H1 (cell line): Measurements from ENCODE around the gene TIAL1. TPM values are rescaled to one million over a fixed set of nuclear protein-coding genes. Genes with fewer than 3 reads are reported as not detected.

ENCODE experiments used
- CTCF ChIA-PET: fragments of 300-600 bp; sonication (Branson Sonifier 250); formaldehyde crosslinking; loops from one replicate; lab custom pipeline; 2021; ENCODE audit not compliant: partially characterized antibody; lab: Charles Lee
- POLR2A ChIA-PET: fragments of 300-600 bp; sonication (Branson Sonifier 250); formaldehyde crosslinking; loops from one replicate; lab custom pipeline; 2021; ENCODE audit warnings: inconsistent platforms; ENCODE audit not compliant: partially characterized antibody; lab: Charles Lee
- DNase-seq, 2 experiments: peaks; one replicate each; pipeline versions ENCODE4 v3.0.0 to v3.0.0-alpha.2; 2010 to 2022; ENCODE audit warnings: low spot score in 2 of 2, low read depth in 1 of 2, mixed read lengths in 1 of 2
- FAIRE-seq: peaks from 2 replicates; lab custom pipeline; 2011; peaks lifted over from hg19 to GRCh38; lab: Jason Lieb, UNC
- H2AFZ ChIP-seq: 2 replicates; pipeline ENCODE4 v1.8.1; 2012; ENCODE audit warnings: low read length, inconsistent platforms
- H2AK5ac ChIP-seq: 2 replicates; pipeline ENCODE4 v1.6.1; 2013; ENCODE audit warnings: low read depth, low read length
- H2BK120ac ChIP-seq: replicated peaks from 2 replicates; pipeline ENCODE3; 2013; ENCODE audit warnings: low read depth, low read length, inconsistent platforms
- H2BK12ac ChIP-seq: 2 replicates; pipeline ENCODE4 v1.6.1; 2013; ENCODE audit warnings: low read depth, low read length
- H2BK15ac ChIP-seq: 2 replicates; pipeline ENCODE4 v1.6.1; 2013; ENCODE audit warnings: low read length
- H2BK20ac ChIP-seq: 2 replicates; pipeline ENCODE4 v1.6.1; 2013; ENCODE audit warnings: low read length
- H2BK5ac ChIP-seq: 2 replicates; pipeline ENCODE4 v1.6.1; 2013; ENCODE audit warnings: low read depth, low read length
- H3K14ac ChIP-seq: 2 replicates; pipeline ENCODE4 v1.6.1; 2013; ENCODE audit warnings: inconsistent platforms; ENCODE audit not compliant: insufficient read length
- H3K18ac ChIP-seq: 2 replicates; pipeline ENCODE4 v1.6.1; 2013; ENCODE audit warnings: low read length; ENCODE audit errors: extremely low read depth
- H3K23ac ChIP-seq: 2 replicates; pipeline ENCODE4 v1.6.1; 2013; ENCODE audit warnings: inconsistent platforms; ENCODE audit not compliant: insufficient read length
- H3K23me2 ChIP-seq: 2 replicates; pipeline ENCODE4 v1.6.1; 2013; ENCODE audit warnings: low read depth, low read length
- H3K27ac ChIP-seq: 2 replicates; pipeline ENCODE4 v1.6.1; 2011; ENCODE audit warnings: low read depth, low read length, inconsistent platforms
- H3K27me3 ChIP-seq, 4 experiments: replicated peaks in 1 of 4; 1 replicate in 1 of 4; 2 replicates in 3 of 4; pipeline versions ENCODE4 v1.6.1 to v1.8.1; 2011 to 2013; ENCODE audit warnings: low read length in 3 of 4, mild to moderate bottlenecking in 3 of 4, inconsistent platforms in 2 of 4, mixed read lengths in 2 of 4, moderate library complexity in 1 of 4; ENCODE audit not compliant: control insufficient read depth in 3 of 4, insufficient read depth in 3 of 4; ENCODE audit errors: extremely low read depth in 1 of 4
- H3K36me3 ChIP-seq, 4 experiments: 2 replicates each; pipeline versions ENCODE4 v1.6.1 to v1.8.1; 2011 to 2013; ENCODE audit warnings: mild to moderate bottlenecking in 4 of 4, low read length in 3 of 4, moderate library complexity in 2 of 4, control low read depth in 1 of 4, inconsistent platforms in 1 of 4; ENCODE audit not compliant: insufficient read depth in 4 of 4, control insufficient read depth in 2 of 4
- H3K4ac ChIP-seq: replicated peaks from 2 replicates; pipeline ENCODE3; 2013; ENCODE audit warnings: low read length, low read depth, mixed read lengths, inconsistent platforms; ENCODE audit not compliant: insufficient read length
- H3K4me1 ChIP-seq, 4 experiments: replicated peaks in 1 of 4; 1 replicate in 1 of 4; 2 replicates in 3 of 4; pipeline versions ENCODE4 v1.6.1 to v1.8.1; 2011 to 2013; ENCODE audit warnings: low read length in 3 of 4, inconsistent platforms in 2 of 4, mixed read lengths in 1 of 4; ENCODE audit not compliant: insufficient read depth in 4 of 4, control insufficient read depth in 3 of 4
- H3K4me2 ChIP-seq, 2 experiments: 2 replicates each; pipeline versions ENCODE4 v1.6.1 to v1.8.1; 2011 to 2013; ENCODE audit warnings: low read depth in 2 of 2, low read length in 2 of 2, control low read depth in 1 of 2, inconsistent platforms in 1 of 2, mild to moderate bottlenecking in 1 of 2; ENCODE audit not compliant: insufficient read depth in 1 of 2
- H3K4me3 ChIP-seq, 4 experiments: fragments of 200-600, 300-600 bp in 1 of 4; sonication (generic), shearing (Covaris generic), sonication (Bioruptor Twin) in 1 of 4; 2 replicates each; pipeline versions ENCODE4 v1.5.1 to v1.8.1; 2011 to 2016; ENCODE audit warnings: low read length in 4 of 4, low read depth in 3 of 4, control low read depth in 2 of 4, inconsistent platforms in 2 of 4, mild to moderate bottlenecking in 2 of 4, mixed read lengths in 1 of 4, moderate library complexity in 1 of 4; ENCODE audit not compliant: insufficient read depth in 2 of 4; ENCODE audit errors: extremely low read depth in 1 of 4
- H3K56ac ChIP-seq: replicated peaks from 2 replicates; pipeline ENCODE3; 2013; ENCODE audit warnings: low read depth, mild to moderate bottlenecking, mixed read lengths, low read length, inconsistent platforms; ENCODE audit not compliant: insufficient read length
- H3K79me1 ChIP-seq: 2 replicates; pipeline ENCODE4 v1.6.1; 2013; ENCODE audit warnings: low read depth, low read length, control low read depth
- H3K79me2 ChIP-seq, 2 experiments: 2 replicates each; pipeline versions ENCODE4 v1.6.1 to v1.8.1; 2012 to 2013; ENCODE audit warnings: low read length in 2 of 2, mild to moderate bottlenecking in 2 of 2, inconsistent platforms in 1 of 2; ENCODE audit not compliant: insufficient read depth in 2 of 2, control insufficient read depth in 1 of 2
- H3K9ac ChIP-seq, 4 experiments: replicated peaks in 1 of 4; 1 replicate in 1 of 4; 2 replicates in 3 of 4; pipeline versions ENCODE4 v1.6.1 to v1.8.1; 2011 to 2013; ENCODE audit warnings: low read depth in 3 of 4, low read length in 3 of 4, control low read depth in 2 of 4, mild to moderate bottlenecking in 2 of 4, moderate library complexity in 2 of 4, inconsistent platforms in 1 of 4; ENCODE audit errors: extremely low read depth in 1 of 4
- H3K9me3 ChIP-seq, 2 experiments: 2 replicates each; pipeline versions ENCODE4 v1.6.1 to v1.8.1; 2012 to 2013; ENCODE audit warnings: mild to moderate bottlenecking in 2 of 2, moderate library complexity in 2 of 2, control low read depth in 1 of 2, inconsistent platforms in 1 of 2, low read depth in 1 of 2, low read length in 1 of 2, mixed read lengths in 1 of 2; ENCODE audit not compliant: insufficient read depth in 2 of 2
- H4K20me1 ChIP-seq, 2 experiments: replicated peaks in 1 of 2; 2 replicates each; pipeline versions ENCODE3 to v1.8.1; 2011 to 2013; ENCODE audit warnings: inconsistent platforms in 2 of 2, low read length in 2 of 2, mild to moderate bottlenecking in 1 of 2; ENCODE audit not compliant: insufficient read depth in 2 of 2, control insufficient read depth in 1 of 2
- H4K5ac ChIP-seq: 2 replicates; pipeline ENCODE4 v1.6.1; 2013; ENCODE audit warnings: low read length, low read depth, mixed read lengths, inconsistent platforms; ENCODE audit not compliant: insufficient read length
- H4K8ac ChIP-seq: 2 replicates; pipeline ENCODE4 v1.8.0; 2013; ENCODE audit warnings: mild to moderate bottlenecking, moderate library complexity, low read length, inconsistent platforms; ENCODE audit not compliant: insufficient read depth; ENCODE audit errors: extremely low read depth
- H4K91ac ChIP-seq: replicated peaks from 2 replicates; pipeline ENCODE3; 2013; ENCODE audit warnings: low read length, mixed read lengths, inconsistent platforms; ENCODE audit not compliant: insufficient read length
- BACH1 ChIP-seq: IDR thresholded peaks from 2 replicates; pipeline ENCODE4 v1.6.1; 2012; ENCODE audit warnings: low read length, improper control_type of control experiment
- CEBPB ChIP-seq: IDR thresholded peaks from 2 replicates; pipeline ENCODE4 v1.6.1; 2012; ENCODE audit warnings: low read depth, low read length
- GABPA ChIP-seq: IDR thresholded peaks from 2 replicates; pipeline ENCODE4 v1.6.1; 2011; ENCODE audit warnings: mild to moderate bottlenecking, low read length, moderate library complexity, borderline replicate concordance; ENCODE audit not compliant: insufficient read depth
- HDAC2 ChIP-seq, 2 experiments: fragments of 300-600 bp in 1 of 2; sonication (generic) in 1 of 2; IDR thresholded peaks; 2 replicates each; pipeline ENCODE4 v1.6.1; 2011 to 2012; ENCODE audit warnings: low read depth in 2 of 2, low read length in 2 of 2, mild to moderate bottlenecking in 2 of 2, moderate library complexity in 2 of 2, borderline replicate concordance in 1 of 2, inconsistent platforms in 1 of 2
- KDM5A ChIP-seq: fragments of 200-600 bp; IDR thresholded peaks from 2 replicates; pipeline ENCODE4 v1.7.1; 2012; ENCODE audit warnings: mild to moderate bottlenecking, low read length, inconsistent platforms, mixed read lengths
- NANOG ChIP-seq: IDR thresholded peaks from 2 replicates; pipeline ENCODE4 v1.6.1; 2011; ENCODE audit warnings: low read length, low read depth, mild to moderate bottlenecking, inconsistent platforms; ENCODE audit not compliant: insufficient read depth, poor library complexity, severe bottlenecking
- PHF8 ChIP-seq: fragments of 200-600 bp; sonication (generic); conservative IDR thresholded peaks from 2 replicates; pipeline ENCODE4 v1.7.1; 2012; ENCODE audit warnings: low read depth, mild to moderate bottlenecking, inconsistent platforms, low read length, moderate library complexity
- POLR2AphosphoS5 ChIP-seq: IDR thresholded peaks from 2 replicates; pipeline ENCODE4 v1.6.1; 2011; ENCODE audit warnings: low read depth, low read length
- SP4 ChIP-seq: IDR thresholded peaks from 2 replicates; pipeline ENCODE4 v1.6.1; 2012; ENCODE audit warnings: low read length, inconsistent platforms
- TAF1 ChIP-seq: IDR thresholded peaks from 2 replicates; pipeline ENCODE4 v1.6.1; 2011; ENCODE audit warnings: mild to moderate bottlenecking, low read depth, low read length
- WGBS, 2 experiments: shearing (Covaris generic) in 1 of 2; methylation state at CpG; one replicate each; pipeline versions ENCODE4 v1.1.6 to v1.1.7; 2013 to 2015; ENCODE audit warnings: low lambda C conversion rate in 2 of 2, mixed read lengths in 2 of 2, inconsistent platforms in 1 of 2, low coverage in 1 of 2, missing lambda C conversion rate in 1 of 2; ENCODE audit not compliant: insufficient replicate concordance in 2 of 2, insufficient coverage in 1 of 2, insufficient read length in 1 of 2; ENCODE audit errors: extremely low coverage in 1 of 2, missing lambda C conversion rate in 1 of 2; 5-methylcytosine and 5-hydroxymethylcytosine counted together
- polyA plus RNA-seq, 7 experiments: library from polyadenylated mRNA; depleted of rRNA in 3 of 7; stranded (reverse) in 5 of 7; unstranded in 2 of 7; fragments of >200 nt in 5 of 7; fragments of 200-250 nt in 2 of 7; gene quantifications; 1 replicate in 5 of 7; 2 replicates in 1 of 7; 4 replicates in 1 of 7; pipeline versions ENCODE4 v1.2.1 to v1.2.3, GENCODE V29; 2011 to 2013; ENCODE audit warnings: missing spikeins in 2 of 7, mixed read lengths in 2 of 7
- total RNA-seq: library from RNA; stranded (reverse); fragmentation: NEBNext Ultra II Directional; extraction: Animal tissue kit (Norgen Biotek cat#: 25700); gene quantifications from 2 replicates; pipeline ENCODE4 v1.2.1, GENCODE V29; 2021
- TF ChIP-seq, protein P1 (sequence below): IDR thresholded peaks from 2 replicates; pipeline ENCODE4 v1.6.1; 2011; ENCODE audit warnings: low read depth, mild to moderate bottlenecking, low read length; ENCODE audit not compliant: insufficient read depth

TIAL1 gene
- total and polyA plus RNA-seq, 2 of the 8 experiments (the other 6 are each of a cell fraction or from before 2014, with no cell fraction given) = 50.4 to 166 TPM

DNA sequence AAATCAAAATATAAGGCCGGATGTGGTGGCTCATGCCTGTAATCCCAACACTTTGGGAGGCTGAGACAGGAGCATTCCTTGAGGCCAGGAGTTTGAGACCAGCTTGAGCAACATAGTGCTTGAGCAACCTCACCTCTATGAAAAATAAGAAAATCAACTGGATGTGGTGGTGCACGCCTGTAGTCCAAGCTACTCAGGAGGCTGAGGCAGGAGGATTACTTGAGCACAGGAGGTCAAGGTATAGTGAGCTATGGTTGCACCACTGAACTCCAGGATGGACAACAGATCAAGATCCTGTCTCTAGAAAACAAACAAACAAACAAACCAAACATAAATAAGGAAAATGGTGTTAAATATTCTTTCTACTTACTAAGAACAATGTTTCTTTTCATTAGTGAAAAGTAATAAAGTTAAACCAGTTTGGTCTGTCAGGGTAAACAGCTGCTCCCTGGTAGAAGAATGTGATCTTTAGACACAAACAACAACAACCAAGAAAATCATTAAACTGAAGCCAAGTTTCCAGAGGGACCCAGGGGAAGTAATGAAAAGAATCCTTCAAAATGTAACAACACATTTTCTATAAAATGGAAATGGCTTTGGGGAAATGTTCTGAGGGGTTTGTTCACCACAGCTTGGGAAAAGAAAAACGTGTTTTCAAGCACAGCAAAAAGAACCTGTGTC is 36.9 kb upstream of the TIAL1 start:
- no peaks in the 10 kb centered on the region for H3K9me3 ChIP-seq
- H3K27ac ChIP-seq = no peak overlapping the region
- WGBS, 2 experiments = 86% methylated on average over 3 of the region's 3 CpGs; no CpG with 5 or more reads in 1 of the 2 experiments
- no peaks in the 10 kb centered on the region for H3K79me2 ChIP-seq
- H3K23ac ChIP-seq = no peak overlapping the region
- no peak overlapping the region for H3K4ac ChIP-seq
- H3K4me1 ChIP-seq = no peaks in the 10 kb centered on the region
- H4K5ac ChIP-seq = no peak overlapping the region
- H2AK5ac ChIP-seq = no peak overlapping the region
- no peak overlapping the region for H2BK12ac ChIP-seq
- FAIRE-seq (no peak), DNase-seq (no peak)
- no peaks in the 10 kb centered on the region for H4K20me1 ChIP-seq
- ChIA-PET CTCF (interaction anchor here (0.7 to 8.8 kb wide), 5 partner anchors 10 to 1872 kb away, joined by 3 to 55 read pairs (median 3); no protein-coding TSS in a partner anchor), POLR2A (no interaction called here)
- no peak overlapping the region for H2BK15ac ChIP-seq
- H4K8ac ChIP-seq = no peak overlapping the region
- no peak overlapping the region for H4K91ac ChIP-seq
- no peaks in the 10 kb centered on the region for H3K36me3 ChIP-seq
- no peak overlapping the region for H3K18ac ChIP-seq
- H3K56ac ChIP-seq = no peak overlapping the region
- H2AFZ ChIP-seq = peak overlapping the region; percentile 39
- no peak overlapping the region for H2BK120ac ChIP-seq
- no peaks in the 10 kb centered on the region for H3K27me3 ChIP-seq
- no peaks in the 10 kb centered on the region for H3K79me1 ChIP-seq
- H3K23me2 ChIP-seq = no peaks in the 10 kb centered on the region
- H2BK5ac ChIP-seq = no peak overlapping the region
- H3K4me3 ChIP-seq = no peak overlapping the region
- no peak overlapping the region for H2BK20ac ChIP-seq
- H3K9ac ChIP-seq = no peak overlapping the region
- no peak overlapping the region for H3K4me2 ChIP-seq
- no peak overlapping the region for H3K14ac ChIP-seq
- TF ChIP-seq KDM5A (no peak), POLR2AphosphoS5 (no peak), HDAC2 (IDR thresholded peaks at IDR 0.05; ENCODE audit: borderline replicate concordance in 1 of 2, low read depth in 2 of 2, low read length in 2 of 2) (no peak), GABPA (no peak), TAF1 (no peak), CEBPB (no peak), NANOG (no peak), SP4 (no peak), PHF8 (no peak), BACH1 (no peak)
- TF ChIP-seq, protein P1, sequence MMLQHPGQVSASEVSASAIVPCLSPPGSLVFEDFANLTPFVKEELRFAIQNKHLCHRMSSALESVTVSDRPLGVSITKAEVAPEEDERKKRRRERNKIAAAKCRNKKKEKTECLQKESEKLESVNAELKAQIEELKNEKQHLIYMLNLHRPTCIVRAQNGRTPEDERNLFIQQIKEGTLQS = no peak
